Stimulated activated CD8-positive, alpha-beta memory T cell treated with anti-CD3 and anti-CD28 coated beads, Interleukin-4, amount 100 ng/mL, for 24 hours (primary cell): Measurements from ENCODE around the gene SLC6A8.

Experiments used
- DNase-seq: peaks from one replicate; pipeline ENCODE4 v3.0.0-alpha.2; 2020; ENCODE audit warnings: low read depth

SLC6A8 gene

DNA sequence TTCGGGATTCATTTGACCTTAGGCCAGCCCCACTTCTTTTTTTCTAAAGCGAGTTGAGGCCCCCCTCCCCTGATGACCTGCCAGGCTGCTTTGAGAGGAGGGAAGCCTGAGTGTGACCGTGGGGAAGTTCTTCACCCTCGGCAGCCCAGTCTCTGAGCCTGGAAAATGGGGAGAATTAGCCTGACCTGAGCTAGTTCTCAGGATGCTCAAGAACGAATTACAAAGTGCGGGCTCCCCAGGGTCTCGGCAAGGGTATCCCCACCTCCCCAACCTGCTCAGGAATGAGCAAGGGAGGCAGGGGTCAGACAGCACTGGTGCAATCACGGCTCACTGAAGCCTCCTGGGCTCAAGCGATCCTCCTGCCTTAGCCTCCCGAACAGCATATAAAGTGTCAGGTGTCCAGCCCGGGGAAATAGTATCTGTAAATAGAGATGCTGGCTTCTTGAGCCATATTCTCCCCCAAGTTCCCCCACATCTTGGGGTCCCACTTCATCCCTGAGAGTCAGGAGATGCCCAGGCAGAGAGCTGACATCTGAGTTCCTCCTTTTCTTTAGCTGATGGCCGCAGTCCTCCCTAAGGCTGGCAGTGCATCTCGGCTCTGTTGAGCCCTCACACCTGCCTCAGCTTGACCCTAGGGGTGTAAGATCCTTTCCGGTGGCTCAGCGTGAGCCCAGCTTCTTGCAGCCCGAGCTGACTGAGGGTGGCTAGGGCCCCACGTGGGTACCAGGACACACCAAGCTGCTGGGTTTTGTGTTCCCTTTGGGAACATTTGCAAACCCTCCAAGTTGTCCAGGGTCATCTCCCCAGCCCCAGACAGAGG, 39.2 kb upstream of the SLC6A8 start:
- DNase-seq: no peak

DNA sequence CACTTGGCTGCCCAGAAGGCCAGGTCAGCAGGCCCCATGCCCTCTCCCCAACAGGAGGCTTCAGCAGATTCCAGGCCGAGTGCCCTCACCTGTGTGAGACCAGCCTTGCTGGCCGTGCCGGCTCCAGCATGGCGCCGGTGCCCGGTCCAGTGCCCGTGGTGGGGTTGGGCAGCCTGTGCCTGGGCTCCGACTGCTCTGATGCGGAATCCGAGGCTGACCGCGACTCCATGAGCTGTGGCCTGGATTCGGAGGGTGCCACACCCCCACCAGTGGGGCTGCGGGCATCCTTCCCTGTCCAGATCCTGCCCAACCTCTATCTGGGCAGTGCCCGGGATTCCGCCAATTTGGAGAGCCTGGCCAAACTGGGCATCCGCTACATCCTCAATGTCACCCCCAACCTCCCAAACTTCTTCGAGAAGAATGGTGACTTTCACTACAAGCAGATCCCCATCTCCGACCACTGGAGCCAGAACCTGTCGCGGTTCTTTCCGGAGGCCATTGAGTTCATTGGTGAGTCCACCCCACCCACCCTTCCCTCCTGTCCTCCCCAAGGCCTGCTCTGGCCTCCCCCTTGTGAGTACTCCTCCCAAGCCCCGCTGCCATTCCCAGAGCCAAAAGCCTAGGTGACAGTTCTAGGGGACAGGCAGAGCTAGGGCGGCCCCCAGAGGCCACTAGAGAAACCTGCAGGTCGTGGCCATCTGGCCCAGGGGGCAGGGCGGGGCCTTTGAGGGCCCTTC, 38.4 kb upstream of the SLC6A8 start:
- DNase-seq: peak; percentile 11

DNA sequence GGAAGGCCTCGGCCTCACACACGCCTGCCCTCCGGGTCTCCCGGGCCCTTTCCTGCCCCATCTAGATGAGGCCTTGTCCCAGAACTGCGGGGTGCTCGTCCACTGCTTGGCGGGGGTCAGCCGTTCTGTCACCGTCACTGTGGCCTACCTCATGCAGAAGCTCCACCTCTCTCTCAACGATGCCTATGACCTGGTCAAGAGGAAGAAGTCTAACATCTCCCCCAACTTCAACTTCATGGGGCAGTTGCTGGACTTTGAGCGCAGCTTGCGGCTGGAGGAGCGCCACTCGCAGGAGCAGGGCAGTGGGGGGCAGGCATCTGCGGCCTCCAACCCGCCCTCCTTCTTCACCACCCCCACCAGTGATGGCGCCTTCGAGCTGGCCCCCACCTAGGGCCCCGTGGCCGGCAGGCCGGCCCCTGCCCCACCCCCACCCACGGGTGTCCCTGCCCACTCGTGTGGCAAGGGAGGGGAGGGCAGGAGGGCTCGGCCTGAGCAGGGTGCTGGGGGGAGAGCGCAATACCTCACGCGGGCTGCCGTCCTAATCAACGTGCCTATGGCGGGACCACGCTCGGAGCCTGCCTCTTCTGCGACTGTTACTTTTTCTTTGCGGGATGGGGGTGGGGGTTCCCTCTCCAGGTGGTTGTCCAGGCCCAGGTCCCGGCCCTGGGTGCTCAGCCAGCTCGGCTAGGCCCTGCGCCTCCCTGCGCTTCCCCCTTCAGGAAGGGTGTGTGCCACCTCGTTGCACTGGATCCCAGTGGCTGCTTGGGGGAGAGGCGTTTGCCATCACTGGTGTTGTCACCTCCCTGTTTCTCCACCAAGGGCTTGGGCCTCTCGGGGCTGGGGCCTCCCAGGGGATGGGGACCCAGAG, 37.6 kb upstream of the SLC6A8 start:
- no peak for DNase-seq

DNA sequence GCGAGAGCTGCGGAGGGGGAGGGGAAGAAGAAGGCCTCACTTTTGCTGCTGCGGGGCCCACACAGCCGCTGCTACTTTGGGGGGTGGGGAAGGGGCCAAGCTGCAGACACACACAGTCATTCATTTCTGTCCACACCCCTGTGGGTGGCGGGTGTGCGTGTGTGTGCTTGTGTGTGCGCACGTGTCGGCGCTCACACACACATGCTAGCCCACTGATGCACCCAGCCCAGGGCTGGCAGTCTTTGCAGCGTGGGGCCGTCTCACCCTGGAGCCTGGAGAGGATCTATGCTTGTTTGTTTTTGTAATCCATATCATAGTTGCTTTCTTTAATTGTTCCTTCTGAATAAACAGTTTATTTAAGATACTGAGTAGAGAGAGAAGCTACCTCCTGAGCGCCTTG, 36.8 kb upstream of the SLC6A8 start:
- no peak for DNase-seq

DNA sequence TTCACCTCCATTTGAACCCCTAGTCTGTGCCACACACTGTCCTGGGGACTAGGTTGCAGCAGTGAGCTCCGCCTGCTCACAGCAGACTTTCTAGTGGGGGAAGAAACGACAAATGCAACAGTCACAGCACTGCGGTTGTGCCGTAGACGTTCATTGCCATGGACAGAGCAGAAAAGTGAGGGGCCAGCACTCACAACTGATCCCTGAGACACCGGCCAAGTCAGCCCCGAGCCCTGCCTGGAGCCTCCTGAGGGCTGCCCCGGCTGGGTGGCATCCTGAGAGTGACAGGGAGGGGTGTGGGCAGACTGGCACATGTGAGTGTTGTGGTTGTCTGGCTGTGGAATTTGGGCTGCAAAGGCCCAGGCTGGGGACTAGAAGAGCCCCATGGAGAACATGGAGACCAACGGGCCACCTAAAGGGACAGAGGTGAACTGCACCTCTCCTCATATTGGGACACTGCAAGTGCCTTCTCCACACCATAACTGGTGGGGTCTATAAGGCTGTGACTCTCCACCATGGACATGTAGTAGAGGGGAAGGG, 36.1 kb upstream of the SLC6A8 start:
- DNase-seq: no peak

DNA sequence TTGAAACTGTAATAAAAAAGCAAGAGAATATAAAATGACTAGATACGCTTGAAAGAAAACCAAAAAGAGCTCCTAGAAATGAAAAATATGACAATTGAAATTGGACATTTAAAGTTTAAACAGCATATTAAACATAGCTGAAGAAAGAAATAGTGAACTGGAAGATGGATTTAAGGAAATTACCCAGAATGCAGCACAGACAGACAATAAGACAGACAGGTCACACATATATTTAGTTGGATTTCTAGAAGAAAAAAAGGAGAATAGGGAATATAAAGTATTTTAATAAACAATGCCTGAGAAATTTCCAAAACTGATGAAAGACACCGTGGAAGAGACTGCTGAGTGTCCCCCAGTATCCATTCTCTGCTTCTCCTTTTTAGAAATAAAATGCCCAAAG, 34.2 kb upstream of the SLC6A8 start:
- no peak for DNase-seq

DNA sequence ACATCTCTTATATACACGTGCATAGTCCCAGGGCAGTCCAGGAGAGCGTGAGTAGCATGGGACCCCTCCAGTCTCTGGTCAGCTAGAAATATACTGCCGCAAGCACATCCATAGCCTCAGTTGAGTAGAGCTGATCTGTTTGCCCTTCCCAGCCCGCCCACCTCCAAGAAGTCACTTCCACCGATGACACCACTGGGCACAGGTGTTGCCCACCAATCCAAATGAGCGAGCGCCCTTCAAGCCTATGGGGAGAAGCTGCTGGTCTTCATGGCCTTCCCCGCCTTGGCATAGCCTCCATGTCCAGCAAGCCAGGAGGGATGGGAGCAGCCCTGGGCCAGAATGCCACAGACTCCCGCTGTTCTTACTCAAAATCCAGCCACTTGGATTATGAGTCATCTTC, 30.6 kb upstream of the SLC6A8 start:
- no peak for DNase-seq

DNA sequence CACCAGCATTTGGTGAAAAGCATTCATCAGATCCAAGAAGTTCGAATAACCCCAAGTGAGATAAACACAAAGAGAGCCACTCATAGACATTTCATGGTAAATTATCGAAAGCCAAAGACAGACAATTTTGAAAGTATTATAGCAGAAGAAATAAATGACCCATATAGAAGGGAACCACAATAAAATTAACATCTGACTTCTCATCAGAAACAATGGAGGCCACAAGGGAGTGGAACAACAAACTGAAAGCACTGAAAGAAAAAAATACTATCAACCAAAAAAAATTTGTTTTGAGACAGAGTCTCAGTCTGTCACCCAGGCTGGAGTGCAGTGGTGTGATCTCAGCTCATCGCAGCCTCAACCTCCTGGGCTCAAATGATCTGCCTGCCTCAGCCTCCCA, 28.5 kb upstream of the SLC6A8 start:
- DNase-seq: no peak

DNA sequence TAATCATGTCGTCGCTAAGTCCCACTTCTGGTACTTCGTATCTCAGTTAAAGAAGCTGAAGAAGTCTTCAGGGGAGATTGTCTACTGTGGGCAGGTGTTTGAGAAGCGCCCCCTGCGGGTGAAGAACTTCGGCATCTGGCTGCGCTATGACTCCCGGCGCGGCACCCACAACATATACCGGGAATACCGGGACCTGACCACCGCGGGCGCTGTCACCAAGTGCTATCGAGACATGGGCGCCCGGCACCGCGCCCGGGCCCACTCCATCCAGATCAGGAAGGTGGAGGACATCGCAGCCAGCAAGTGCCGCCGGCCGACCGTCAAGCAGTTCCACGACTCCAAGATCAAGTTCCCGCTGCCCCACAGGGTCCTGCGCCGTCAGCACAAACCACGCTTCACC, 25.5 kb upstream of the SLC6A8 start:
- peak; percentile 37 for DNase-seq

DNA sequence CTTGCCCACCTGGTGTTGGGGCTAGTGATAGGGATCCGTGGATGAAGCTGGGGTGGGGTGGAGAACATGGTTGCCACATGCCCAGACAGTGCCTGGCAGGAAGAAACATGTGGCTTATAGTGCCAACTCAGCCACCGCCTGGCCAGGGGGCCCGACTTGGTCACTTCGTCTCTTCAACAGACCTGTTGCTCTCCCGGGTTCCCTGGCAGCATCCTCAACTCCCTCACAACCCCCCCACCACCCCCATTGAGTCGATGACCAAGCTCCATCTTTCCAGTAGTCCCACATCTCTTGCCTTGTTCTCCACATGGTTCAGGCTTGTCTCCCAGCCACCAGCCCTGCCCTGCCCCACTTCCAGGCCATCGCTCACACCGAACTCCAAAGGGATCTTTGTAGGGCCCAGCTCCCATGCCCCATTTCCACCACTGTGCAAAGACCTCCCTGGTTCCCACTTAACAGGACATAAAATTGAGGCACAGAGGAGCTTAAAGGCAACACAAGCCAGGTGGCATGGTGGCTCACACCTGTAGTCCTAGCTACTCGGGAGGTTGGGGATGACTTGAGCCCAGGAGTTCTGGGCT, 21.9 kb upstream of the SLC6A8 start:
- no peak for DNase-seq

DNA sequence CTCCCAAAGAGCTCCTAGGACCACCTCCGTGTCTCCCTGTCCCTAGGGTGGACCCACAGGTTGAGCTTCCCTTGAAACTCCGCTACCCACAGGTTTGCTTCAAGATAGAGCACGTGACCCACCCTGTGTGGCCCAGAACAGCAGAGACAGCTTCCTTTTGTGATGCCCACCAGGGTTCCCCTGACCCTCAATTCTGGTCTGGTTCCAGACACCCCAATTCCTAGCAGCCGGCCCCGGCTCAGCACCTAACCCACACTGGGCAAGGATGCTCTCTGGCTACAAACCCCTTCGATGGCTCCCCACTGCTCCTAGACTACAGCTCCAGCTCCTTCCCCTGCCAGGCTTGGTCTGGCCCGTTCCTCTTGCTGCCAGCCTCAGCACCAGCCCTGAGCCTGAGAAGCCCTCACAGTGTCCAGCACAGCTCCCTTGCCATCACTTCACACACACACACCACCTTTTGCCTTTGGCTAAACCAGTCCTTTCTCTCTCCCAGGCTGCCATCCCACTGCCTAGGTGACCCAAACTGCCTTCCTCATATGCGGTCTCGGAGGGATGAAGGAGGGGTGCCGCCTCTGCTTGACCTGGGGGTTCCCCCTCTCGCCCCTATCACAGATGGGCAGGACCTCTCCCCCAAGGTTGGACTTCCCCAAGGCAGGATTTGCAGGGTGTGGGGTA, 20.3 kb upstream of the SLC6A8 start:
- no peak for DNase-seq

DNA sequence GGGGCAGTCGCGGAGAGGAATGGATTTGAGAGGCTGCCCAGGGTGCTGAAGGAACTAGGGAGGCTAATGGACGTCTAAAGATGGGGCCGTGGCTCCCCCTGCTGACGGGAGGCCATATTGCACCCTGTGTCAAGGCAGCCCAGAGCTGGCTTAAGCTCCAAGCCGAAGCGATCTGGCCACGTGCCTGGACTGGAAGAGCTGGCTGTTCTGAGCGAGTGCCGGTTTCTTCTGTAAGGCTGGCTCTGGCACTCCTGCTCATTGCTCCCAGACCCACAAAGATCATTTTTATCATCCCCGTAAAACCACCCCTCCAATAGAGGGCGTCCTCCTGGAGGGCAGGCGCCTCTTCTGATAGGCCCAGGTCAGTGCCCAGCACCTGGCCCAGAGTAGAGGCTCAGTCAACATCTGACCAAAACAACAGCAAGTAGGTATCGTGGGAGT, 19.8 kb upstream of the SLC6A8 start:
- peak; percentile 62 for DNase-seq

DNA sequence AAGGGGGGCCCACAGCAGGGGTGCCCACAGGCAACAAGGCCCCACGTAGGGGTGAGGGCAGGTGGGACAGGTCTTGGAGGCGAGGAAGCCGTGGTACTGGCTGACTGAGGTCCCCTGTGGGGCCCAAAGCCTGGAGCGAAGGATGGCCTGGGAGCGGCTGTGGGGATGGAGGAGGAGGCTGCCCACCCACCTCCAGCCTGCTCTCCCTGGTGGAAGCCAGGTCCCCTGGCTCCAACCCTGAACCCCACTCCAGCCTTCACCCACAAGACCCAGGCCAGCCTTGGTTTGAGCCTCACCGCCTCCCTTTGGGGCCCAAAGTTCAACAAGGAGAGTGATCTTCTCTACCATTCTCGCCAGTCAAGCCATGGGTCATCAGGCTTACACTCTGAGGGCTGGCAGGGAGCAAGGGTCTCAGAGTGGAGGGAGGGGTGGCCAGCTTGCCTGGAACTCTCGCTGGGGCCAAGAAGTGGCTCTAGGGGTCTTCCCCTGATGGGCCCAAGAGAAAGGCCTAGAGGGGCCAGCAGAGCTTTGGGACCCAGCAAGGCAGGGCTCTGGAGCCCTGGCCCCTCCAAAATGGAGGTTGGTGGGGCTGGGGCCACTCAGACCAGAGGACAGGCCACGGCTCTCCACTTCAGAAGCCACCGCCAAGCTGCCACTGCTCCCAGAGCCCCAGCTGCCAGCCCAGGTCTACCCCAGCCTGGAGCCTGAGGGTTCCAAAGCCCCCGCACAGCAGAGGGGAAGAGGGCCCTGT, 19.1 kb upstream of the SLC6A8 start:
- DNase-seq: no peak

DNA sequence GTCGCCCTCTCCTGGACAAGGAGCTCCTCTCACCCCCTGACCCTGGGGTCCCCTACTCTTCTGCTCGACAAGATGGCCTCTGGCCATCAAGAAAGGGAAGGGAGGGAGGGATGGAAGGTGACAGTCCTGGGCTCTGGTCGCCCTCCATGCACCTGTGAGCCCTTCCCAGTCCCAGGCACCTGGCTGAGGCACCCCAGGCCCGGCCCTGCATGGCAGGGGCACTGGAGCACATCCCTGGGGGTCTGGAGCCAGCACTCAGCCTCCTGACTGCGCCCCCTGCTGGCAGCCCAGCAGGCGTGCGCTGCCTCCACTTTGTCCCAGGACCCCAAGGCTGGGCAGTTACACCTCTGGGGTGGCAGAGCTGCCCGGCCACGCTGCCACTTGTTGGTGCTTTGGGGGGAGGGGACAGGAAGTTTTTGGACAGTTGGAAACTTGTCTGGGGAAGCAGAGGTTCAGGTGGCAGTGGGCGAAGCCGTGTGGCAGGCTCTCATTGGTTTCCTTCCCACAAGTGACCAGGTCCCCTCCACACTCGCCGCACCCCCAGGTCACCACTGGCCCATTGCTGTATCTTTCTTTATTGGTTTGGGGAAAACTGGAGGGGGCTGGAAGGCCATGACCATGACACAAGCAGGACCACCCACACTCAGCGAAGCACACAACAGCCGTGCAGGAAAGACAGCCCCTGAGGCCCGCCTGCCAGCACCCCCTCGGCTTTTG, 18.4 kb upstream of the SLC6A8 start:
- peak; percentile 34 for DNase-seq

DNA sequence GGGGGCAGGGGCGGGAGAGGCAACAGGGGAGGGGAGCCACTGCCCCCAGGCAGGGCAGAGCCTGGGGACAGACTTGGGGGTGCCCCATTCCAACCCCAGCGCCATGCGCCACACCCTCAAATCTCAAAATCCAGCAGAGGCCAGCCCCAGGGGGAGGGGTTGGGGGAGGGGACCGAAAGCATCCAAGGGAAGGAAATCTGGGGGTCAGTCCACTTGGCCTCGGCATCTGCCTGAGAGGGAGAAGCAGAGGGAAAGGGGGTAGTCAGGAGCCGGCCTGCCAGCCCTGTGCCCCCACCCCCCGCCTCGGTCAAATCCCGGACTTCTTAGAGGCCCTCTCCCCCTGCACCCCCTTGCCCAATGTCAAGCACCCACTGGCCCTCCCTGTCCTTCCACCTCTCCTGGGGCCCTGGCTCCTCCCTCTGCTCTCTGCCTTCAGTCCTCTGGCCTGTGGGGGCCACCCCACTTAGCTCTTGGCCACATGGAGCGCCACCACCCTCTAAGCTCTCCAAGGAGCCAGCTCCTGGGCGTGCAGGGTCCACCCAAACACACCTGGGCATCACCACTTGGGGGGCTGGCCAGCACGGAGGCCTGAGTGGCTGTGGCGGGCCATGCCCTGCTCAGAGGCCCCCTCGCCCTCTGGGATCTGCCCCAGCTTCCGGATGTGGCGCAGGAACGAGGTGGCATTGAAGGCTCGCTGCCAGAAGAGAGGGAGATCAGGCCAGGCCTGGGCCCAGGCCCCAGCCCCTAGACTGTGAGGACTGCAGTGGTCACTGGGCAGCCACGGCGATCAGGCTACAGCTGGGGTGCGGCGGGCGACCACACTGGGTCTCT, 17.6 kb upstream of the SLC6A8 start:
- no peak for DNase-seq

DNA sequence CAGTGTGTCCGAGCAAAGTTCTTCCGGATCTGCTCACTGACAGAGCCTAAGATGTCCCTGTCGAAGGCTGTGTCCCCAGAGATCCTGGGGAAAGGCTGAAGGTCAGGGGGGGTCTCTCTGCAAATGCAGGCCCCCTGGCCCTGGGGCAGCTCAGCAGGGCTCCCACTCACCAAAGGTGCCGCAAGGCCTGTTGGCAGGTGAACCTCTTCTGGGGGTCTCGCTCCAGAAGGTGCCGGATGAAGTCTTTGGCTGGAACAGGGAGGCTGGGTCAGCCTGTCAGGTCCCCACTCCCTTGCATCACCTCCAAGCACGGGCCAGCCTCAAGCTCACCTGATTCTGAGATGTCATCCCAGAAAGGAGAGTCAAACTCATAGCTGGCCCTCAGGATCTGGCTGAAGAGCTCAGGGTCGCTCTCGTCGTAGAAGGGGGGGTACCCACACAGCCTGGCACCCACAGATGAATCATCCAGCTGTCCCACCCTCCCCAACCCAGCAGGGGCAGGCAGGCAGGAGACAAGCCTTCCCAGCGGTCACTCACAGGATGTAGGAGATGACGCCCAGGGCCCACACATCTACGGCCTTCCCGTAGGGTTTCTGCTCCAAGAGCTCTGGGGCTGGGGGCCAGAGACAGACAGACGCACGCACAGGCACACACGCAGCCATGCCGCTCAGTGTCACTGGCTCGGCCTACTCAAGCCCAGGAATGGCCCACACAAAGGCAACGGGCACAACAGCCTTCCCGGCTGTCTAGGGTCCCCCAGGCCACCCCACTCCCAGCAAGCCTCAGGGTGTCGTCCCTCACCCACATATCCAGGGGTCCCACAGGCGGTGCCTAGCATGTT, 16.8 kb upstream of the SLC6A8 start:
- DNase-seq: no peak

DNA sequence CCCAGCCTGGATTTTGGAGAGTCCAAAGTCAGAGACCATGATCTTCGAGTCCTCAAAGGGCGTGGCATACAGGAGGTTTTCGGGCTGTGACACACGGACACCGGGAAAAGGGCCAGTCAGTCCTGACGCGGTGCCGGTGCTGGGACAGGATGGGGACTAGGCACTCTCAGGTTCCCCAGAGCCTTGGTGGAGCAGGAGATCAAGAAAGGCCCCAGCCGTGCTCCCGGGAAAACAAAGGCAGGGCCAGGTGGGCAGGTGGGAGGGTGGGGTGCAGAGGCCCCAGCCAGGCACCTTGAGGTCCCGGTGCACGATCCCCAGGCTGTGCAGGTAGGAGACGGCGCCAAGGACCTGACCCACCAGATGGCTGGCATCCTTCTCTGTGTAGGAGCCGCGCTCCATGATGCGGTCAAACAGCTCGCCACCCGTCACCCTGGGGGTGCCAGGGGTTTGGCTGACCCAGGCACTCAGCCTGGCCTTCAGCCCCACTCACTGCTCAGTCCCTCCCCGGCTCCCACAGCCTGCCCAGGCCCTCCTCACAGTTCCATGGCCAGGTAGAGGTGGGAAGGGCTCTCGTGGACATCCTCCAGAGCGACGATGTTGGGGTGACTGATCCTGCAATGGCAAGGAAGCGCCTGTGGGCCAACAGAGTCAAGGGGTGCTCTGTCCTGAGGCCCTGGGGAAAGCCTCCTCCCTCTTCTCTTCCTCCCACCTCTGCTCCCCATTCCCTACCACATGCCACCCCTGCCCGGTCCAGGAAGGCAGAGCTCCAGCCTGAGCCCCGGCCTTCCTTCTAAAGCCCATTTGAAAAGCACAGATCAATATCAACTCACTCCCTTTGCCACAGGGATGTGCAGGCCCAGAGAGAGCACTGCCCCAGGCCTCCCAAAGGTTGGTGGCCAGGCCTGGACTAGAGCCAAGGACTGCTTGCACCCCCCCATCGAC, 15.9 kb upstream of the SLC6A8 start:
- no peak for DNase-seq
